ENCODE measurements around the gene NADK. TPM values are rescaled to one million over a fixed set of nuclear protein-coding genes. Genes with fewer than 3 reads are reported as not detected.

Gene NADK
- total and polyA plus RNA-seq, 2 of the 13 experiments (the other 11 are each of a cell fraction or from before 2014, with no cell fraction given): 56.6 to 60.1 TPM

GRCh38 chr1:1748686-1749321 lies 29.5 kb downstream of the NADK start (continued):
- no peak; the same call in 1 of the 2 replicates for TF ChIP-seq FOXC1 (CRISPR knock-in tag; IDR thresholded peaks at IDR 0.05; ENCODE audit: borderline replicate concordance)
- no peak for TF ChIP-seq KIAA2018 (CRISPR knock-in tag; IDR thresholded peaks at IDR 0.05; ENCODE audit: borderline replicate concordance)
- TF ChIP-seq ZFP90 (CRISPR knock-in tag; IDR thresholded peaks at IDR 0.05; ENCODE audit: borderline replicate concordance): no peak
- TF ChIP-seq CBFB (CRISPR knock-in tag; IDR thresholded peaks at IDR 0.05): no peak
- TF ChIP-seq ZNF138 (CRISPR knock-in tag; IDR thresholded peaks at IDR 0.05; ENCODE audit: low read depth): no peak
- 0 out of 4 replicates have a peak, but pooled peaks of 1 of the 2 experiments have one; percentile 38 for TF ChIP-seq HMGXB4 (CRISPR knock-in tag; IDR thresholded peaks at IDR 0.05; ENCODE audit: borderline replicate concordance in 1 of 2, low read depth in 1 of 2)
- TF ChIP-seq ZBTB14 (CRISPR knock-in tag; IDR thresholded peaks at IDR 0.05): no peak
- TF ChIP-seq USF2 (IDR thresholded peaks at IDR 0.05; ENCODE audit: low read depth, low read length): no peak
- TF ChIP-seq USF2 (CRISPR knock-in tag; IDR thresholded peaks at IDR 0.05; ENCODE audit: borderline replicate concordance): no peak
- TF ChIP-seq CEBPG (CRISPR knock-in tag; IDR thresholded peaks at IDR 0.05): peak; percentile 81
- no peak for TF ChIP-seq ZNF775 (CRISPR knock-in tag; IDR thresholded peaks at IDR 0.05; ENCODE audit: borderline replicate concordance)
- no peak for TF ChIP-seq RNF219 (CRISPR knock-in tag; IDR thresholded peaks at IDR 0.05)

Measured in HepG2 (cell line).